NCI-H748 (cell line): ENCODE data around the gene SH3BP5L.
A peak's percentile ranks its signal among the peaks of the same experiment; 100 is the strongest.

Experiments used
- DNase-seq: peaks from one replicate; lab custom pipeline; 2025; ENCODE audit not compliant: unreplicated experiment; lab: John Stamatoyannopoulos, UW

Gene SH3BP5L

GRCh38 chr1:248851390-248851789 is 25.7 kb upstream of the SH3BP5L start:
- no peak for DNase-seq

- DNase-seq, result no peak
Observed at GRCh38 chr1:248850536-248851251, 25.0 kb upstream of the SH3BP5L start.

- DNase-seq, result no peak
Observed at GRCh38 chr1:248850124-248850523, 24.4 kb upstream of the SH3BP5L start.

GRCh38 chr1:248849637-248850036 is 23.9 kb upstream of the SH3BP5L start:
- DNase-seq, result no peak

GRCh38 chr1:248849152-248849551 is 23.4 kb upstream of the SH3BP5L start:
- DNase-seq, result no peak

GRCh38 chr1:248848602-248849001 is 22.9 kb upstream of the SH3BP5L start:
- DNase-seq, result no peak

- no peak for DNase-seq
Observed at GRCh38 chr1:248847956-248848561, 22.3 kb upstream of the SH3BP5L start.

- no peak for DNase-seq
Observed at GRCh38 chr1:248847181-248847955, 21.7 kb upstream of the SH3BP5L start.

GRCh38 chr1:248844526-248844925 is 18.8 kb upstream of the SH3BP5L start:
- DNase-seq, result no peak

GRCh38 chr1:248843687-248844086 is 18.0 kb upstream of the SH3BP5L start:
- no peak for DNase-seq

GRCh38 chr1:248842781-248843331 is 17.1 kb upstream of the SH3BP5L start:
- no peak for DNase-seq

- peak; percentile 5 for DNase-seq
Observed at GRCh38 chr1:248841702-248842395, 16.1 kb upstream of the SH3BP5L start.

- DNase-seq, result no peak
Observed at GRCh38 chr1:248840946-248841345, 15.2 kb upstream of the SH3BP5L start.

GRCh38 chr1:248839168-248839555 is 13.4 kb upstream of the SH3BP5L start:
- no peak for DNase-seq

GRCh38 chr1:248838357-248839167 is 12.8 kb upstream of the SH3BP5L start:
- peak; percentile 91 for DNase-seq

- peak; percentile 97 for DNase-seq
Observed at GRCh38 chr1:248837781-248838356, 12.2 kb upstream of the SH3BP5L start, which contains the start of gene ZNF672. TSS of gene ZNF672 (plus strand) at chr1:248838224. CDS start at chr1:248847275, 9,051 bp downstream.

- DNase-seq, result peak; percentile 51
Observed at GRCh38 chr1:248837045-248837780, 11.5 kb upstream of the SH3BP5L start.

- DNase-seq, result no peak
Observed at GRCh38 chr1:248834343-248834940, 8.7 kb upstream of the SH3BP5L start.

GRCh38 chr1:248831842-248832241 is 6.1 kb upstream of the SH3BP5L start:
- no peak for DNase-seq
